Measurements from ENCODE around the gene VAV2.

VAV2 gene

DNA sequence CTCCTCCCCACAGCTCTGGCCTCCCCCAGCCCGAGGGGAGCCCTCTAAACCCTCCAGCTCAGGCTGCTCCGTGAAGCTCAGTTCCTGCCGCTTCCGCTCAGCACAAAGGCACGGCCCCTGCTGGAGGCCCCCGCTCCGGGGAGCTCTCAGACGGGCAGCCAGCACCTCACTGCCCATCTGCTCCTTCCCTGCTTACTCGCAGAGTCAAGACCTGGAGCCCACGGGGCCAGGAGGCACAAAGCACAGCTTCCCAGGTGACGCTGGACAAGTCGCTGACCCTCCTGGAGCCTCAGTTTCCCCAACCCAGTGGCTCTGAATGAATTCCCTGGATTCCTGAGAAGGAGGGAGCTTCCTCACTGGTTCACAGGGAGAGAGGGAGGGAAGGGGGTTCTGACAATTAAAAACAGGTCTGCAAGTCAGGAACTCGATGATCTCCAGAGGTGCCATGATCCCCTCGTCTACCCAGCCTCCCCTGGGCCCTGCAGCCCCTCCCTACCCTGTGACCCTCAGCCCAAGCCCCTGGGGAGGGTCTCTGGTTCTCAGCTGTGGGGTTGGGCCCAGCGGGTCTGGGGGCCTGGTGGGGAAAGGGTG lies 36.2 kb downstream of the VAV2 start (continued):
- TF ChIP-seq, protein P1, sequence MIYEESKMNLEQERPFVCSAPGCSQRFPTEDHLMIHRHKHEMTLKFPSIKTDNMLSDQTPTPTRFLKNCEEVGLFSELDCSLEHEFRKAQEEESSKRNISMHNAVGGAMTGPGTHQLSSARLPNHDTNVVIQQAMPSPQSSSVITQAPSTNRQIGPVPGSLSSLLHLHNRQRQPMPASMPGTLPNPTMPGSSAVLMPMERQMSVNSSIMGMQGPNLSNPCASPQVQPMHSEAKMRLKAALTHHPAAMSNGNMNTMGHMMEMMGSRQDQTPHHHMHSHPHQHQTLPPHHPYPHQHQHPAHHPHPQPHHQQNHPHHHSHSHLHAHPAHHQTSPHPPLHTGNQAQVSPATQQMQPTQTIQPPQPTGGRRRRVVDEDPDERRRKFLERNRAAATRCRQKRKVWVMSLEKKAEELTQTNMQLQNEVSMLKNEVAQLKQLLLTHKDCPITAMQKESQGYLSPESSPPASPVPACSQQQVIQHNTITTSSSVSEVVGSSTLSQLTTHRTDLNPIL (CRISPR knock-in tag; IDR thresholded peaks at IDR 0.05; ENCODE audit: low read depth): no peak
- no peak for TF ChIP-seq TOX (CRISPR knock-in tag; IDR thresholded peaks at IDR 0.05; ENCODE audit: borderline replicate concordance)
- no peak for TF ChIP-seq ARNTL (CRISPR knock-in tag; IDR thresholded peaks at IDR 0.05; ENCODE audit: borderline replicate concordance, low read depth)
- TF ChIP-seq CSDC2 (CRISPR knock-in tag; IDR thresholded peaks at IDR 0.05): no peak
- TF ChIP-seq RARB (CRISPR knock-in tag; IDR thresholded peaks at IDR 0.05): no peak
- TF ChIP-seq ZC3H10 (CRISPR knock-in tag; IDR thresholded peaks at IDR 0.05): no peak

DNA sequence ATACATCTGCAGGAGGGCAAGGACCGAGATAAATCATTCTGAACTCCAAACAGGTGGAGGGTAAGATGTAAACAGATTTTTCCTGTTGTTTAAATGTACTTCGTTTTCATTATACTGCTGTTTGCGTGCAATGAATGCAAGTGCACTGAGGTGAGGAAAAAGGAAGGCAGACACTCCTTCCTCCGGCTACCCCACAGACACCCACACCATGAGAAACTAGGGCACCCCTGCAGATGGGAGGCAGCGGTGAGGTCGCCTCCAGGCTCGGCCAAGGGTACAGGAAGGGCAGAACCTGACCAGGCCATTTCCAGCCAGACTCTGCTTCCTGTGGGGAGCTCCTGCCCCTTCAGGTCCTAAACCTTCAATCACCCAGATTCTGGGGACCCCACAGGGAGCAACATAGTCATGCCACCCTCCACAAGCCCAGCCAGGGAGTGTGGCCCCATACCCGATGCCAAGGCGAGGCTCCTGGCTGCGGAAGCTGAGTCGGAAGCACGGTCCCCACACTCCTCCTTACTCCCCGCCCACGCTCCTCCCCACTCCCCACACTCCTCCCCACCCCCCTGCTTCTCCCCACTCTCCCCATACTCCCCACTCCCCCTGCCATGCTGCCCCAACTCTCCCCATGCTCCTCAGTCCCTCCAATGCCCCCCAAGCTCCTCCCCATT lies 37.1 kb downstream of the VAV2 start:
- no peak for ATAC-seq
- no peak for TF ChIP-seq BACH2 (CRISPR knock-in tag; IDR thresholded peaks at IDR 0.05; ENCODE audit: borderline replicate concordance)
- TF ChIP-seq ESRRG (CRISPR knock-in tag; IDR thresholded peaks at IDR 0.05): no peak
- no peak for TF ChIP-seq ZFP3 (CRISPR knock-in tag; IDR thresholded peaks at IDR 0.05)
- TF ChIP-seq OSR1 (CRISPR knock-in tag; IDR thresholded peaks at IDR 0.05): no peak
- no peak for TF ChIP-seq ZNF70 (CRISPR knock-in tag; IDR thresholded peaks at IDR 0.05)
- TF ChIP-seq TOX (CRISPR knock-in tag; IDR thresholded peaks at IDR 0.05; ENCODE audit: borderline replicate concordance): no peak
- TF ChIP-seq, protein P2, sequence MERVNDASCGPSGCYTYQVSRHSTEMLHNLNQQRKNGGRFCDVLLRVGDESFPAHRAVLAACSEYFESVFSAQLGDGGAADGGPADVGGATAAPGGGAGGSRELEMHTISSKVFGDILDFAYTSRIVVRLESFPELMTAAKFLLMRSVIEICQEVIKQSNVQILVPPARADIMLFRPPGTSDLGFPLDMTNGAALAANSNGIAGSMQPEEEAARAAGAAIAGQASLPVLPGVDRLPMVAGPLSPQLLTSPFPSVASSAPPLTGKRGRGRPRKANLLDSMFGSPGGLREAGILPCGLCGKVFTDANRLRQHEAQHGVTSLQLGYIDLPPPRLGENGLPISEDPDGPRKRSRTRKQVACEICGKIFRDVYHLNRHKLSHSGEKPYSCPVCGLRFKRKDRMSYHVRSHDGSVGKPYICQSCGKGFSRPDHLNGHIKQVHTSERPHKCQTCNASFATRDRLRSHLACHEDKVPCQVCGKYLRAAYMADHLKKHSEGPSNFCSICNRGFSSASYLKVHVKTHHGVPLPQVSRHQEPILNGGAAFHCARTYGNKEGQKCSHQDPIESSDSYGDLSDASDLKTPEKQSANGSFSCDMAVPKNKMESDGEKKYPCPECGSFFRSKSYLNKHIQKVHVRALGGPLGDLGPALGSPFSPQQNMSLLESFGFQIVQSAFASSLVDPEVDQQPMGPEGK (CRISPR knock-in tag; IDR thresholded peaks at IDR 0.05; ENCODE audit: borderline replicate concordance): no peak

DNA sequence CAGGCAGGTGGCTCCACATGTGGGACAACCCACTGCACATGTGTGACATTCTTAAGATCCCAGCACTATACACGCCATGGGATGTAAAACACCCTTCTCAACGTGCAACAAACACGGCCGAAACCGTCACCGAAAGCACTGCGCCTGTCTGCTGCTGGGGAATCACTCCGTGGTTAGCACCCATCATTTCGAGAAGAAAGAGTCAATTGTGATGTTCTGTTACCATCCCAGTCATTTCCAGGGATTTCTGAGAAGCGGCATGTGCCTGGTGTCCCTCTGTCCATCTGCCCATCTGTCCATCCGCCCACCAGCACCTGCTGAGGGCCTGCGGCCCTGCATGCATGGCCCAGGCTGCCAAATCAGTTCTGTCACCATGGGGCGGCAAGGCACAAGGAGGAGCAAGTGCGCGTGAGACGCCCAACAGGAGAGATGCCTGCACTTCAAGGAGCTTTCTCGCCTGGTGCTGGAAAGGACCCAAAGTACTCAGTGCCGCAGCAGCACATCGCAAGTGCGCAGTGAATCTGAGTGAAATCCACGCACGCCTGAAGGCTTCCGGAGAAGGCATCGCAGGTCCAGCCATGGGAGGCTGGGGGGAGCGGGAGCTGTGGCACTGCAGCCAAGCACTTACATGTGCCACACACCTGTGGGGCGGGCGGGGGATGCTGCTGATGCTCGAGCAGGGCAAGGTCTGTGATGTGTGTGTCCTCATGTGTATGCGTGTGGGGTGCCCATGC lies 38.0 kb downstream of the VAV2 start:
- TF ChIP-seq RARB (CRISPR knock-in tag; IDR thresholded peaks at IDR 0.05) (no peak), ZNF8 (CRISPR knock-in tag; IDR thresholded peaks at IDR 0.05) (no peak), GLIS3 (CRISPR knock-in tag; IDR thresholded peaks at IDR 0.05) (no peak)
- TF ChIP-seq, protein P1 (CRISPR knock-in tag; IDR thresholded peaks at IDR 0.05; ENCODE audit: low read depth): no peak

DNA sequence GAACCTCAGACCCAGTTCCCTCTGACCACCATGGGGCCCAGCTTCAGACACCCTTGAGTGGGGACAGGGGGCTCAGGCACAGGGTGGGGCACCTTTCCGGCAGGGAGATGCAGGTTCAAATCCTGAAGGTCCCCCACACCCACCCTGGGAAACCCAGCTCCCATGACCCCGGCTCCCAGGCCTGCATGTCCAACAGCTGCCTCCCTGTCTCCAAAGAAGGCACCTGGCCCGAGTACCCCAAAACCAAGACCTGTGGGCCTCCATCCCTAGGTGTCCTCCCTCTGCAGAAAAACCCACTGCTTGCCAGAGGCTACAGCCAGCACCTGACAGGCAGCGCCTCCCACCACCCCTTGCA lies 38.5 kb downstream of the VAV2 start:
- TF ChIP-seq CSDC2 (CRISPR knock-in tag; IDR thresholded peaks at IDR 0.05) (no peak), SNAI2 (CRISPR knock-in tag; IDR thresholded peaks at IDR 0.05) (no peak), TOX (CRISPR knock-in tag; IDR thresholded peaks at IDR 0.05; ENCODE audit: borderline replicate concordance) (no peak), OSR1 (CRISPR knock-in tag; IDR thresholded peaks at IDR 0.05) (no peak), ZC3H10 (CRISPR knock-in tag; IDR thresholded peaks at IDR 0.05) (no peak)
- TF ChIP-seq, protein P3, sequence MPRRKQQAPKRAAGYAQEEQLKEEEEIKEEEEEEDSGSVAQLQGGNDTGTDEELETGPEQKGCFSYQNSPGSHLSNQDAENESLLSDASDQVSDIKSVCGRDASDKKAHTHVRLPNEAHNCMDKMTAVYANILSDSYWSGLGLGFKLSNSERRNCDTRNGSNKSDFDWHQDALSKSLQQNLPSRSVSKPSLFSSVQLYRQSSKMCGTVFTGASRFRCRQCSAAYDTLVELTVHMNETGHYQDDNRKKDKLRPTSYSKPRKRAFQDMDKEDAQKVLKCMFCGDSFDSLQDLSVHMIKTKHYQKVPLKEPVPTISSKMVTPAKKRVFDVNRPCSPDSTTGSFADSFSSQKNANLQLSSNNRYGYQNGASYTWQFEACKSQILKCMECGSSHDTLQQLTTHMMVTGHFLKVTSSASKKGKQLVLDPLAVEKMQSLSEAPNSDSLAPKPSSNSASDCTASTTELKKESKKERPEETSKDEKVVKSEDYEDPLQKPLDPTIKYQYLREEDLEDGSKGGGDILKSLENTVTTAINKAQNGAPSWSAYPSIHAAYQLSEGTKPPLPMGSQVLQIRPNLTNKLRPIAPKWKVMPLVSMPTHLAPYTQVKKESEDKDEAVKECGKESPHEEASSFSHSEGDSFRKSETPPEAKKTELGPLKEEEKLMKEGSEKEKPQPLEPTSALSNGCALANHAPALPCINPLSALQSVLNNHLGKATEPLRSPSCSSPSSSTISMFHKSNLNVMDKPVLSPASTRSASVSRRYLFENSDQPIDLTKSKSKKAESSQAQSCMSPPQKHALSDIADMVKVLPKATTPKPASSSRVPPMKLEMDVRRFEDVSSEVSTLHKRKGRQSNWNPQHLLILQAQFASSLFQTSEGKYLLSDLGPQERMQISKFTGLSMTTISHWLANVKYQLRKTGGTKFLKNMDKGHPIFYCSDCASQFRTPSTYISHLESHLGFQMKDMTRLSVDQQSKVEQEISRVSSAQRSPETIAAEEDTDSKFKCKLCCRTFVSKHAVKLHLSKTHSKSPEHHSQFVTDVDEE (CRISPR knock-in tag; IDR thresholded peaks at IDR 0.05): no peak
- TF ChIP-seq, protein P2 (CRISPR knock-in tag; IDR thresholded peaks at IDR 0.05; ENCODE audit: borderline replicate concordance): no peak
- TF ChIP-seq, protein P4, sequence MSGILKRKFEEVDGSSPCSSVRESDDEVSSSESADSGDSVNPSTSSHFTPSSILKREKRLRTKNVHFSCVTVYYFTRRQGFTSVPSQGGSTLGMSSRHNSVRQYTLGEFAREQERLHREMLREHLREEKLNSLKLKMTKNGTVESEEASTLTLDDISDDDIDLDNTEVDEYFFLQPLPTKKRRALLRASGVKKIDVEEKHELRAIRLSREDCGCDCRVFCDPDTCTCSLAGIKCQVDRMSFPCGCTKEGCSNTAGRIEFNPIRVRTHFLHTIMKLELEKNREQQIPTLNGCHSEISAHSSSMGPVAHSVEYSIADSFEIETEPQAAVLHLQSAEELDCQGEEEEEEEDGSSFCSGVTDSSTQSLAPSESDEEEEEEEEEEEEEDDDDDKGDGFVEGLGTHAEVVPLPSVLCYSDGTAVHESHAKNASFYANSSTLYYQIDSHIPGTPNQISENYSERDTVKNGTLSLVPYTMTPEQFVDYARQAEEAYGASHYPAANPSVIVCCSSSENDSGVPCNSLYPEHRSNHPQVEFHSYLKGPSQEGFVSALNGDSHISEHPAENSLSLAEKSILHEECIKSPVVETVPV (CRISPR knock-in tag; IDR thresholded peaks at IDR 0.05): no peak
- ATAC-seq: no peak

More for the DNA sequence above, 38.0 kb downstream of the VAV2 start:
- no peak for ATAC-seq
